ENCODE measurements around the gene ACLY.

ACLY gene

DNA sequence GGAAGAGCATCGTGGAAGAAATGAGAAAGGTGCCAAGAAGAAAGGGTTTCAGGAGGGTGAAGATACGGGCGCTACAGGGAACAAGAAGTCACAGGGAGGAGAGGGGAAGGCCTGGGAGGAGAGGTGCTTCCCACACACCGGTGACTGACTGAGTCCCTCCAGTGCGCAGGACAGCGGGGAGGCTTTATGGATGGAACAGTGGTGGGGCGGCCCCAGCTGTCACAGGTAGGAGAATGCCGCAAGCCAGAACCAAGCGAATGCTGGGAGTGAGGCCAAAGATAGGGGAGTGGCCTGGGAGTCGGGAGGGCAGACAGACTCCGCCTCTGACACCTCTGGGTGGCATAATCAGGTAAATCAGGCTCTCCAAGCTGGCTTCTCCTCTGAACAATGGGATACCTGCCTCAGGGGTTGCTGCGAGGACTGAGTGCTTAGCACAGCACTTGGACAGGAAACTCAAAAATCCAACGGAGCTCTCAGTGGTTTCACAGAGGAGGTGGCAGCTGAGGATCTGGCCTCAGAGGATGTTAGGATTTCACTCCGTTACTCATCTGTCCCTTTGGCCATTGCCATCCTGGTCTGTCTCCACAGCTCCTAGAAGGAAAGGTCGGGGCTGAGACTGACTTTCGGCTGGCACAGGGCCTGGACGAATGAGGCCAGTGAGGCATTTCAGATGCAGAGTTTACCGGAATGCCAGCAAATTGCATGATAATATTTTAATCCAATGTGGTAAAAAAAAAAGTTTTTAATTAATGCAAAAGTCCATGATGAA lies 47.1 kb upstream of the ACLY start:
- peaks cover 20 to 22% of the 10 kb centered on the region in 2 experiments for H3K4me1 ChIP-seq (ENCODE audit: control insufficient read depth in 1 of 2, insufficient read depth in 1 of 2, low read depth in 1 of 2, low read length in 1 of 2)
- peak overlapping the region; percentile 80 for H3K27ac ChIP-seq
- TF ChIP-seq, protein P1, sequence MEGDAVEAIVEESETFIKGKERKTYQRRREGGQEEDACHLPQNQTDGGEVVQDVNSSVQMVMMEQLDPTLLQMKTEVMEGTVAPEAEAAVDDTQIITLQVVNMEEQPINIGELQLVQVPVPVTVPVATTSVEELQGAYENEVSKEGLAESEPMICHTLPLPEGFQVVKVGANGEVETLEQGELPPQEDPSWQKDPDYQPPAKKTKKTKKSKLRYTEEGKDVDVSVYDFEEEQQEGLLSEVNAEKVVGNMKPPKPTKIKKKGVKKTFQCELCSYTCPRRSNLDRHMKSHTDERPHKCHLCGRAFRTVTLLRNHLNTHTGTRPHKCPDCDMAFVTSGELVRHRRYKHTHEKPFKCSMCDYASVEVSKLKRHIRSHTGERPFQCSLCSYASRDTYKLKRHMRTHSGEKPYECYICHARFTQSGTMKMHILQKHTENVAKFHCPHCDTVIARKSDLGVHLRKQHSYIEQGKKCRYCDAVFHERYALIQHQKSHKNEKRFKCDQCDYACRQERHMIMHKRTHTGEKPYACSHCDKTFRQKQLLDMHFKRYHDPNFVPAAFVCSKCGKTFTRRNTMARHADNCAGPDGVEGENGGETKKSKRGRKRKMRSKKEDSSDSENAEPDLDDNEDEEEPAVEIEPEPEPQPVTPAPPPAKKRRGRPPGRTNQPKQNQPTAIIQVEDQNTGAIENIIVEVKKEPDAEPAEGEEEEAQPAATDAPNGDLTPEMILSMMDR (IDR thresholded peaks at IDR 0.05): no peak
- no peaks in the 10 kb centered on the region for H3K9me3 ChIP-seq
- H3K4me3 ChIP-seq (ENCODE audit: low read depth in 1 of 2, low read length in 1 of 2): peak overlapping the region; percentile 69 to 97
- peaks cover 4% of the 10 kb centered on the region for H3K36me3 ChIP-seq
- H3K27me3 ChIP-seq: no peaks in the 10 kb centered on the region

DNA sequence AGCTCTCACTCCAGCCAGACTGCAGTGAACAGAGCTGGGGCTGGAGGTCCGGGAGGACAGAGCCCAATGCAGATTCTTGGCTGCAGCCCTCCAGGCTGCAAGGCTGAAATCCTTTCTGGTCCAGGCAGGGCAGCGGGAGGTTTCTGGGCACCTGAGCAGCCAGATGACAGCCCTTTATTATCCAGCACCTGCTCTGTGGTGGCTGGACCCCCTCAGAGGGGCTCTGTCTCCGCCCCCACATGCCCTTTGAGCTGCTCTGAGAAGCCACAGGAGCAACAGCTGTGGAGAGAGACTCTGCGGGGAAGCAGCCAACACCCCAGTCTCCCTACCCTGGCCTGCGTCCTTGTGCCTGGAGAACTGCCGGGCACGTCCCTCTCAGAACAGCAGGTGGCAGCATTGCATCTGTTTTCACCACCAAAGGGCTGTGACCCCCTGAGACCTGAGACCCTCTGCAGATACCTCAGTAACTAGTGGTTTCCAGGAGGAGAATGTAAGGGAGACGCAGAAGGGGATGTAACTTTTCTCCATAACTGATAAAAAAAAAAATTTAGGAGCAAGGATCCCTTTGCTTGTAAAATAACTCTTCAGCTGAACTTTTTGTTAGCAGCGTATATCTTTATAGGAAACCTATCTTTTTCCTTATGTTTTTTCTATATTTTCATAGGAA lies 44.1 kb upstream of the ACLY start:
- Histone ChIP-seq H3K9me3 (no peaks in the 10 kb centered on the region), H3K27me3 (no peaks in the 10 kb centered on the region), H3K4me3 (ENCODE audit: low read depth in 1 of 2, low read length in 1 of 2) (no peak overlapping the region), H3K4me1 (ENCODE audit: control insufficient read depth in 1 of 2, insufficient read depth in 1 of 2, low read depth in 1 of 2, low read length in 1 of 2) (peaks cover 30% of the 10 kb centered on the region in 2 experiments), H3K36me3 (no peaks in the 10 kb centered on the region), H3K27ac (no peak overlapping the region)
- TF ChIP-seq, protein P1 (IDR thresholded peaks at IDR 0.05): peak; percentile 61

DNA sequence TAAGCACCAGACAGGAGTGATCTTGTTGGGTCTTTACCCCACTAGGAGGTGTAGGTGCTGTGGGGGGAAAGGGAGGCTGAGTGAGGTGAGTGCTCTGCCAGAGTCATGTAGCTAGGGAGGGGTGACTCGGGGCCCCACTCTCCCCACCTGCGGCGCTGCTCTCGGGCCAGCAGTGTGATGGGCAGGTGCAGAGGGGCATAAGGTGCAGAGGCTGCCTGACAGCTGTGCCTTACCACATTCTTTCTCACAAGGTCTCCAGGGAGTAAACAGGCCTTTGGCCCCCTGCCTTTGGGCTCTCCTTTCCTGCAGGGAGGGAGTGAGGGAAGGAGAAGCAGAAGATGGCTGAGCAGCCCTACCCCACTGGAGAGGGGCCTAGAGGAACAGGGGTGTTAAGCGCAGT lies 43.4 kb upstream of the ACLY start:
- no peak overlapping the region for H3K27ac ChIP-seq
- H3K9me3 ChIP-seq: no peaks in the 10 kb centered on the region
- TF ChIP-seq, protein P1 (IDR thresholded peaks at IDR 0.05): no peak
- no peaks in the 10 kb centered on the region for H3K27me3 ChIP-seq
- H3K36me3 ChIP-seq: no peaks in the 10 kb centered on the region
- peaks cover 30 to 32% of the 10 kb centered on the region in 2 experiments for H3K4me1 ChIP-seq (ENCODE audit: control insufficient read depth in 1 of 2, insufficient read depth in 1 of 2, low read depth in 1 of 2, low read length in 1 of 2)
- no peak overlapping the region for H3K4me3 ChIP-seq (ENCODE audit: low read depth in 1 of 2, low read length in 1 of 2)

DNA sequence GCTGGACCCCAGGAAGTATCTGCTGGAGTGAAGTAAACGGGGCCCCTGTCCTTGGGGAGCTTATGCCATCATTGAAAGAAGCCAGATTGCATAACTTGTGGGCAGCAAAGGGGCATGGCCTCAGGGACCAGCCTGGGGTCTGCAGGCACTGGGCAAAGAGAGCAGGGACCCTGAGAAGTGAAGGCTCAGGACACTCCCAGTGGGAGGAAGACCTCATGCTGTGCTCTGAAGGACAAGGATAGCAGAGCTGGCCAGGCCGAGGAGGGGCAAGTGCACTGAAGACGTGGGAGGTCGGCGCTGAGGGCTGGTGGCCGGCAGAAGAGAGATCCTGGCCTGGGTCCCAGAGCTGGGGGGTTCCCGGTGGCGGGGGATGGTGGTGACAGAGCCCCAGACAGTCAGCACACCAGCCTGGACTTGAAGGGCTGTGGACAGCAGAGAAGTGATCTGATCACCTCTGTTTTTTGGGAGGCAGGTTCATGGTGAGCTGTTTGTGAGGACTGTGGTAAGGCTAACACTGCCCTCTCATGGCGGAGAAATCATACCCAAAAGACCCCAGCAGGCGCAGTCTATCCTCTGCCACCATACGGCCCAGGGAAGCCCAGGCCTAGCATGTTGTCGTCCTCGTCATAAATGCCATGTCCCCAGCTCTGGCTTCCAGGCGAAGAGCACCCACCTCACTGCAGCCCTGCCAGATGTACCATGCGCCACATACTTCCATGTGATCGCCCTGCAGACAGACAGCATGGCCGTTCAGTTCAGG lies 40.8 kb upstream of the ACLY start:
- H3K27ac ChIP-seq: no peak overlapping the region

DNA sequence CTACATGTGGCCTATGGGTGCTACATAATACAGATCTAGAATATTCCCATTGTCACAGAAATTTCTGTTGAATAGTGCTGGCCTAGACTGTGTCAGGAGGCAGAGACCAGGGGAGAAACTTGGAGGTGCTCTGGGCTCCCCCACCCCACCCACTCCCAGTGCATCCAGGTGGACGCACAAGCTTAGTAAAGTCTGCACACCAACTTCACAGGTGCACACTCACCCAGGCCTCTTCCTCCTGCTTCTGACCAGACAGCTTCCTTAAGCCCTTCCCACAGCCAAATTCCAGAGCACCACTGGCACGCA lies 40.2 kb upstream of the ACLY start:
- H3K27ac ChIP-seq: no peak overlapping the region
- TF ChIP-seq, protein P1 (IDR thresholded peaks at IDR 0.05): no peak

More for the DNA sequence above, 40.8 kb upstream of the ACLY start:
- H3K36me3 ChIP-seq: no peaks in the 10 kb centered on the region
- H3K9me3 ChIP-seq: no peaks in the 10 kb centered on the region
- peaks cover 21 to 22% of the 10 kb centered on the region in 2 experiments for H3K4me1 ChIP-seq (ENCODE audit: control insufficient read depth in 1 of 2, insufficient read depth in 1 of 2, low read depth in 1 of 2, low read length in 1 of 2)
- TF ChIP-seq, protein P1 (IDR thresholded peaks at IDR 0.05): no peak
- H3K27me3 ChIP-seq: no peaks in the 10 kb centered on the region
- no peak overlapping the region for H3K4me3 ChIP-seq (ENCODE audit: low read depth in 1 of 2, low read length in 1 of 2)

More for the DNA sequence above, 40.2 kb upstream of the ACLY start:
- Histone ChIP-seq H3K27me3 (no peaks in the 10 kb centered on the region), H3K9me3 (no peaks in the 10 kb centered on the region), H3K4me3 (ENCODE audit: low read depth in 1 of 2, low read length in 1 of 2) (no peak overlapping the region), H3K36me3 (no peaks in the 10 kb centered on the region), H3K4me1 (ENCODE audit: control insufficient read depth in 1 of 2, insufficient read depth in 1 of 2, low read depth in 1 of 2, low read length in 1 of 2) (peaks cover 21 to 22% of the 10 kb centered on the region in 2 experiments)
